ENCODE measurements around the gene CLEC18A. TPM values are rescaled to one million over a fixed set of nuclear protein-coding genes. Genes with fewer than 3 reads are reported as not detected.

CLEC18A gene
- total RNA-seq, 2 experiments from 2014 or later, result 0.17 to 0.19 TPM

Small RNA genes lying within 50 kb of the gene (microRNA-seq; reads per million reads assigned to microRNA genes)
- 3,603 reads per million, percentile 92 among the genes with 10 or more reads in this experiment for gene MIR140 (ENCODE audit: borderline microRNAs expressed, borderline replicate concordance)

Other genes starting within 250 kb of the CLEC18A start
- 10 to 100 TPM; 11.6 to 11.9 TPM for gene NQO1, start 224.8 kb upstream of the CLEC18A start, total RNA-seq
- gene NOB1, start 196.4 kb upstream of the CLEC18A start, total RNA-seq, result 100 to 1,000 TPM; 110 to 114 TPM
- 10 to 100 TPM; 27.7 to 32.3 TPM for gene WWP2, start 189.0 kb upstream of the CLEC18A start, total RNA-seq
- gene PDPR, start 163.0 kb downstream of the CLEC18A start, total RNA-seq, result 10 to 100 TPM; 12.8 to 14.3 TPM
- under 1 TPM; 0.27 to 0.31 TPM for gene CLEC18C, start 222.5 kb downstream of the CLEC18A start, total RNA-seq